Uterus (tissue), 4 donors: ENCODE results near the gene TMEM250. TPM values are rescaled to one million over a fixed set of nuclear protein-coding genes. Genes with fewer than 3 reads are reported as not detected.

Experiments used
- DNase-seq, 2 donors: peaks; one replicate each; pipeline ENCODE4 v3.0.0-alpha.2; 2019 to 2020
- H3K27ac ChIP-seq, 2 donors: fragments of 200-600 bp; sonication (generic); 1 replicate in 1 of 2; 2 replicates in 1 of 2; pipeline ENCODE4 v1.5.1; 2016 to 2018
- H3K27me3 ChIP-seq, 2 donors: fragments of 200-600 bp; sonication (generic); one replicate each; pipeline ENCODE4 v1.5.1; 2018 to 2019; ENCODE audit warnings: control low read depth in 1 of 2
- H3K36me3 ChIP-seq, 2 donors: fragments of 200-600 bp; sonication (generic); one replicate each; pipeline ENCODE4 v1.5.1; 2019; ENCODE audit warnings: control low read depth in 1 of 2
- H3K4me1 ChIP-seq, 2 donors: fragments of 200-600 bp; sonication (generic); one replicate each; pipeline ENCODE4 v1.5.1; 2018 to 2019; ENCODE audit warnings: control low read depth in 1 of 2
- H3K4me3 ChIP-seq, 2 donors: fragments of 200-600 bp; sonication (generic); 1 replicate in 1 of 2; 2 replicates in 1 of 2; pipeline ENCODE4 v1.5.1; 2018 to 2019; ENCODE audit warnings: mild to moderate bottlenecking in 1 of 2
- H3K9me3 ChIP-seq, 2 donors: fragments of 200-600 bp; sonication (generic); one replicate each; pipeline ENCODE4 v1.5.1; 2019; ENCODE audit warnings: control low read depth in 1 of 2
- CTCF ChIP-seq, 4 experiments: fragments of 200-600 bp in 2 of 4; fragments of 450-650 bp in 2 of 4; sonication (generic) in 2 of 4; IDR thresholded peaks; one replicate each; pipeline ENCODE4 v1.5.1; 2016 to 2019; ENCODE audit warnings: antibody characterized with exemption in 4 of 4, mild to moderate bottlenecking in 2 of 4, moderate library complexity in 1 of 4
- POLR2A ChIP-seq, 2 donors: fragments of 450-650 bp; IDR thresholded peaks; one replicate each; pipeline ENCODE4 v1.6.1; 2016; ENCODE audit warnings: antibody characterized with exemption in 2 of 2, mild to moderate bottlenecking in 1 of 2, moderate library complexity in 1 of 2
- intact Hi-C: fragments of 100-400 bp; cut with DNase I; formaldehyde crosslinking; loops from one replicate; pipeline ENCODE4 v1.15.1; 2023; ENCODE audit warnings: low total_unique reads
- total RNA-seq, 4 donors: library from RNA; depleted of rRNA in 3 of 4; stranded (reverse); fragments of >200 nt in 3 of 4; gene quantifications; one replicate each; pipeline versions ENCODE4 v1.1.0 to v1.2.4, GENCODE V29; 2014 to 2023
- donor health status: DM: yes; HTN: yes; CAD: no.

TMEM250 gene
- total RNA-seq: 10 to 100 TPM; 14.7 to 42.0 (median 28.0) TPM

- intact Hi-C loops: no loop called here
- H3K9me3 ChIP-seq: no peaks in the 10 kb centered on the region
- peaks cover 0 to 19% of the 10 kb centered on the region in 2 donors for H3K4me1 ChIP-seq
- H3K27me3 ChIP-seq: no peaks in the 10 kb centered on the region
- H3K27ac ChIP-seq: peak within 1 kb of the TSS; percentile 89 to 95
- peak; percentile 94 to 97 for DNase-seq
- H3K4me3 ChIP-seq: peak within 1 kb of the TSS; percentile 38 to 69
- TF ChIP-seq POLR2A (IDR thresholded peaks at IDR 0.05) (peak; percentile 74 to 94), CTCF (IDR thresholded peaks at IDR 0.05) (peak in 2 of 4 experiments; percentile 36 to 52)
- no peaks in the 10 kb centered on the region for H3K36me3 ChIP-seq
Measured at GRCh38 chr9:136118320-136119060, at the start of gene TMEM250. TSS of gene TMEM250 (minus strand) at chr9:136118875. CDS start at chr9:136116900, 1,975 bp downstream.

- no peak for DNase-seq
- Histone ChIP-seq H3K4me1 (no peaks in the 10 kb centered on the region), H3K27me3 (no peaks in the 10 kb centered on the region), H3K4me3 (no peak overlapping the region), H3K9me3 (no peaks in the 10 kb centered on the region), H3K27ac (no peak overlapping the region), H3K36me3 (no peaks in the 10 kb centered on the region)
- TF ChIP-seq CTCF (IDR thresholded peaks at IDR 0.05) (no peak), POLR2A (IDR thresholded peaks at IDR 0.05) (no peak)
- intact Hi-C loops: no loop called here
Measured at GRCh38 chr9:136163248-136163850, 44.7 kb upstream of the TMEM250 start.

GRCh38 chr9:136160995-136161610 is 42.4 kb upstream of the TMEM250 start:
- intact Hi-C loops: no loop called here
- Histone ChIP-seq H3K4me3 (no peak overlapping the region), H3K27me3 (peaks cover 3 to 4% of the 10 kb centered on the region in 2 donors), H3K36me3 (no peaks in the 10 kb centered on the region), H3K4me1 (no peaks in the 10 kb centered on the region), H3K27ac (no peak overlapping the region), H3K9me3 (no peaks in the 10 kb centered on the region)
- no peak for TF ChIP-seq CTCF (IDR thresholded peaks at IDR 0.05)
- TF ChIP-seq POLR2A (IDR thresholded peaks at IDR 0.05): no peak
- DNase-seq: no peak

GRCh38 chr9:136160381-136160841 is 41.7 kb upstream of the TMEM250 start:
- peaks cover 3 to 4% of the 10 kb centered on the region in 2 donors for H3K27me3 ChIP-seq
- DNase-seq: no peak
- H3K36me3 ChIP-seq: no peaks in the 10 kb centered on the region
- no peaks in the 10 kb centered on the region for H3K9me3 ChIP-seq
- no peak overlapping the region for H3K4me3 ChIP-seq
- intact Hi-C loops: no loop called here
- no peak for TF ChIP-seq POLR2A (IDR thresholded peaks at IDR 0.05)
- TF ChIP-seq CTCF (IDR thresholded peaks at IDR 0.05): no peak
- H3K27ac ChIP-seq: no peak overlapping the region
- H3K4me1 ChIP-seq: no peaks in the 10 kb centered on the region

- Histone ChIP-seq H3K27ac (no peak overlapping the region), H3K9me3 (no peaks in the 10 kb centered on the region), H3K4me3 (no peak overlapping the region), H3K36me3 (no peaks in the 10 kb centered on the region), H3K27me3 (peaks cover 3 to 4% of the 10 kb centered on the region in 2 donors), H3K4me1 (no peaks in the 10 kb centered on the region)
- intact Hi-C loops: no loop called here
- DNase-seq: no peak
- TF ChIP-seq POLR2A (IDR thresholded peaks at IDR 0.05): no peak
- no peak for TF ChIP-seq CTCF (IDR thresholded peaks at IDR 0.05)
Measured at GRCh38 chr9:136159851-136160250, 41.2 kb upstream of the TMEM250 start.
